Stimulated activated CD4-positive, alpha-beta T cell treated with anti-CD3 and anti-CD28 coated beads, Interleukin-4, amount 100 ng/mL, for 1 hour (primary cell): ENCODE results near the gene FSD1.
A peak's percentile ranks its signal among the peaks of the same experiment; 100 is the strongest.
"Not testable (repeated sequence)": the region's sequence is repeated elsewhere in the genome, so short reads cannot be mapped to it uniquely, and the experiment has no call there.

Source experiments
- DNase-seq: peaks from one replicate; pipeline ENCODE4 v3.0.0-alpha.2; 2020

The FSD1 gene

GRCh38 chr19:4304538-4305256, at the start of gene FSD1:
TSS of gene FSD1 (plus strand) at chr19:4304598. CDS start at chr19:4304747, 149 bp downstream.
- peak; percentile 74 for DNase-seq

- DNase-seq, result no peak
Measured at GRCh38 chr19:4256563-4256962, 47.8 kb upstream of the FSD1 start.

- DNase-seq, result no peak
Measured at GRCh38 chr19:4257025-4257424, 47.4 kb upstream of the FSD1 start.

- no peak for DNase-seq
Measured at GRCh38 chr19:4258181-4258580, 46.2 kb upstream of the FSD1 start.

GRCh38 chr19:4260613-4261191, 43.7 kb upstream of the FSD1 start:
- DNase-seq, result no peak

- no peak for DNase-seq
Measured at GRCh38 chr19:4264812-4265211, 39.6 kb upstream of the FSD1 start.

- DNase-seq, result no peak
Measured at GRCh38 chr19:4266253-4267000, 38.0 kb upstream of the FSD1 start.

GRCh38 chr19:4267101-4267900, 37.1 kb upstream of the FSD1 start:
- DNase-seq, result peak; percentile 70

- DNase-seq, result no peak
Measured at GRCh38 chr19:4267901-4268815, 36.2 kb upstream of the FSD1 start.

- DNase-seq, result no peak
Measured at GRCh38 chr19:4268816-4269430, 35.5 kb upstream of the FSD1 start.

- DNase-seq, result no peak
Measured at GRCh38 chr19:4272894-4273293, 31.5 kb upstream of the FSD1 start.

- not testable (repeated sequence) for DNase-seq
Measured at GRCh38 chr19:4274321-4274686, 30.1 kb upstream of the FSD1 start.

- no peak for DNase-seq
Measured at GRCh38 chr19:4277191-4277696, 27.2 kb upstream of the FSD1 start.

GRCh38 chr19:4278010-4278409, 26.4 kb upstream of the FSD1 start:
- DNase-seq, result no peak

- no peak for DNase-seq
Measured at GRCh38 chr19:4278419-4279266, 25.8 kb upstream of the FSD1 start, which contains the start of gene SHD. TSS of gene SHD (plus strand) at chr19:4279266. CDS start at chr19:4280064, 798 bp downstream.

GRCh38 chr19:4279267-4279529, 25.2 kb upstream of the FSD1 start:
- no peak for DNase-seq

- no peak for DNase-seq
Measured at GRCh38 chr19:4279530-4280422, 24.6 kb upstream of the FSD1 start.

GRCh38 chr19:4284176-4284958, 20.0 kb upstream of the FSD1 start:
- DNase-seq, result no peak

GRCh38 chr19:4284974-4285373, 19.4 kb upstream of the FSD1 start:
- no peak for DNase-seq
